ENCODE measurements around the gene LMNB1.
A peak's percentile ranks its signal among the peaks of the same experiment; 100 is the strongest.

LMNB1 gene

GRCh38 chr5:126794157-126794828 is 17.4 kb downstream of the LMNB1 start:
- TF ChIP-seq POLR2A (IDR thresholded peaks at IDR 0.05; ENCODE audit: extremely low read depth, insufficient read length) = no peak
- no peak for TF ChIP-seq MYC (IDR thresholded peaks at IDR 0.05; ENCODE audit: low read depth, low read length)
- no peak for TF ChIP-seq CTCF (IDR thresholded peaks at IDR 0.05; ENCODE audit: low read depth, low read length)
- TF ChIP-seq MAX (IDR thresholded peaks at IDR 0.05; ENCODE audit: low read depth, low read length) = no peak
- no peak overlapping the region for H3K4me3 ChIP-seq (ENCODE audit: low read depth, low read length)
- no peak for DNase-seq (ENCODE audit: low read depth)

- no peak for TF ChIP-seq POLR2A (IDR thresholded peaks at IDR 0.05; ENCODE audit: extremely low read depth, insufficient read length)
- TF ChIP-seq CTCF (IDR thresholded peaks at IDR 0.05; ENCODE audit: low read depth, low read length) = no peak
- TF ChIP-seq MYC (IDR thresholded peaks at IDR 0.05; ENCODE audit: low read depth, low read length) = no peak
- no peak for TF ChIP-seq MAX (IDR thresholded peaks at IDR 0.05; ENCODE audit: low read depth, low read length)
- no peak for DNase-seq (ENCODE audit: low read depth)
- H3K4me3 ChIP-seq (ENCODE audit: low read depth, low read length) = no peak overlapping the region
These were observed 22.8 kb downstream of the LMNB1 start for GRCh38 chr5:126799780-126800179.

GRCh38 chr5:126801174-126801991 is 24.4 kb downstream of the LMNB1 start:
- no peak for DNase-seq (ENCODE audit: low read depth)
- no peak for TF ChIP-seq POLR2A (IDR thresholded peaks at IDR 0.05; ENCODE audit: extremely low read depth, insufficient read length)
- TF ChIP-seq CTCF (IDR thresholded peaks at IDR 0.05; ENCODE audit: low read depth, low read length) = no peak
- no peak for TF ChIP-seq MYC (IDR thresholded peaks at IDR 0.05; ENCODE audit: low read depth, low read length)
- TF ChIP-seq MAX (IDR thresholded peaks at IDR 0.05; ENCODE audit: low read depth, low read length) = no peak
- H3K4me3 ChIP-seq (ENCODE audit: low read depth, low read length) = no peak overlapping the region

- no peak overlapping the region for H3K4me3 ChIP-seq (ENCODE audit: low read depth, low read length)
- TF ChIP-seq MAX (IDR thresholded peaks at IDR 0.05; ENCODE audit: low read depth, low read length) = no peak
- TF ChIP-seq CTCF (IDR thresholded peaks at IDR 0.05; ENCODE audit: low read depth, low read length) = no peak
- no peak for TF ChIP-seq POLR2A (IDR thresholded peaks at IDR 0.05; ENCODE audit: extremely low read depth, insufficient read length)
- TF ChIP-seq MYC (IDR thresholded peaks at IDR 0.05; ENCODE audit: low read depth, low read length) = no peak
- peak; percentile 36 for DNase-seq (ENCODE audit: low read depth)
These were observed 25.0 kb downstream of the LMNB1 start for GRCh38 chr5:126801992-126802294.

- no peak overlapping the region for H3K4me3 ChIP-seq (ENCODE audit: low read depth, low read length)
- DNase-seq (ENCODE audit: low read depth) = peak; percentile 27
- TF ChIP-seq CTCF (IDR thresholded peaks at IDR 0.05; ENCODE audit: low read depth, low read length) = no peak
- no peak for TF ChIP-seq MYC (IDR thresholded peaks at IDR 0.05; ENCODE audit: low read depth, low read length)
- no peak for TF ChIP-seq MAX (IDR thresholded peaks at IDR 0.05; ENCODE audit: low read depth, low read length)
- no peak for TF ChIP-seq POLR2A (IDR thresholded peaks at IDR 0.05; ENCODE audit: extremely low read depth, insufficient read length)
These were observed 28.1 kb downstream of the LMNB1 start for GRCh38 chr5:126805063-126805462.
